HG03575 (cell line): ENCODE results near the gene CSNK1G2.

ENCODE experiments used
- ATAC-seq: cut with Tn5 transposase; IDR thresholded peaks from one replicate; pipeline ENCODE4 v1.9.1; 2021; ENCODE audit not compliant: unreplicated experiment, insufficient number of reproducible peaks, low FRiP score; ENCODE audit errors: extremely low read depth

Gene CSNK1G2

DNA sequence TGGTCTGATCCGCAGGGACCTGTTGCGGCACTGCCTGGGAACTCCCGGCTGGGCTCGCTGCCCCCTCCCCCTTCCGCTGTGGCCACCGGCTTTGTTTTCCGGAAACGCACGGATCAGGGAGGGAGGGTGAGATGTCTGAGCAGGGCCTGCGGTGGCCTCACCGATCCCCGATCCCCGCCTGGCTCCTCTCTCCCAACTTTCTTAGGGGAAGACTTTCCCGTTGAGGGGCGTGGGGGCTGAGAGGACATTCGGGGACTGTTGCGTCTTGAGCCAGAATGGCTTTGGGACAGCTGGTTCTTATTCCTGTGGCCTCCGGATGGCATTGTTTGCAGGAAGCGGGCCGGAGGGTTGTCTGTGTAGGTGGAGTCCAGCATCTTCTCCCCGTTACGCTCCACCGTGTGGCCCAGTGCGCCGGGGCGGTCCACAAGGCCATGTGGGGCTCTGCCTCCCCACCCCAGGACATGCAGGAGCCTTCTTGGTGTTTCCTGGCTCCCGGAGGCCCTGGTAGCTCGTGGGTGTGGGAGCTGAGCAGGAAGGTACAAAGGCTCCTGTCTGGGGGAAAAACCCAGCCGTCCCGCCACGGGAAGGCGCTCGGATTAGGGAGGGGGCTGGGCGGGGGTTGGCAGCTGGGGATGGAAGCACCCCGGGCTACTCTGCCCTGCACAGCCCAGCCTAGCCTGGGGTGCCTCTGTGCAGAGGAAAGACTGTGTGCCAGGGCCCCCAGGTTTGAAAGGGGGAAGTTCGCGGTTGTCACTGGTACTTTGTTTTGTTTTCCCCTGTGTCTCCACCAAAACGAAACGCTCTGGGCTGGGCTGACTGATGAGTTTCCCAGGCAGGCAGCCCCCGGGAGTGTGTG lies 1.3 kb downstream of the CSNK1G2 start:
- ATAC-seq, result no peak

DNA sequence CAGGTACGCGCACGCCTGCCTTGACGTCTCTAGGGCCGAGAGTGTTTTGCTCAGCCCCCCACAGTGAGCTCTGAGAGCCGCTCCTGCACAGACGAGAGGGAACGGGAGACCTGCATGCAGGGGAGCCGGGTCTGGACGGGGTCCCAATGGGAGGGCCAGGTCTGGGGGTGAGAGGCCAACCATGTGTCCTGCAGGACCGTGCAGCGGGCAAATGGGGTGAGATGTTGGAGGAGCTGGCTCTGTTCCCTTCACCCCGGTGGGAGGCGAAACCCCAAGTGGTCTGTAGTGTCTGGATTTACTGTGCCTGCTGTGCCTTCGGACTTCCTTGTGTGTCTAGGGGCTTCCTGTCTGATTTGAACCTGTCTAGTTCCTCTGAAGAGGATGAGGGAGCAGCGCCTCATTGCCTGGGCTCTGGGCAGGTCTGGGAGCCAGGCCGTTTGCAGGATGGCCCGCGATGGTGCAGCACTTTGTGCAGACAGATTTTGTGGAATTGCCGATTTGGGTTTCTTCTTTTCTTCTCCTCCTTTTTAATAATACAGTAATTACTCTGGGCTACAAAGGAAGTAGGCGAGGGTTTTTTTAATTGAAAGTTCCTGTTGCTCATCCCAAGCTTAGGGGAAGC lies 2.1 kb downstream of the CSNK1G2 start:
- no peak for ATAC-seq

DNA sequence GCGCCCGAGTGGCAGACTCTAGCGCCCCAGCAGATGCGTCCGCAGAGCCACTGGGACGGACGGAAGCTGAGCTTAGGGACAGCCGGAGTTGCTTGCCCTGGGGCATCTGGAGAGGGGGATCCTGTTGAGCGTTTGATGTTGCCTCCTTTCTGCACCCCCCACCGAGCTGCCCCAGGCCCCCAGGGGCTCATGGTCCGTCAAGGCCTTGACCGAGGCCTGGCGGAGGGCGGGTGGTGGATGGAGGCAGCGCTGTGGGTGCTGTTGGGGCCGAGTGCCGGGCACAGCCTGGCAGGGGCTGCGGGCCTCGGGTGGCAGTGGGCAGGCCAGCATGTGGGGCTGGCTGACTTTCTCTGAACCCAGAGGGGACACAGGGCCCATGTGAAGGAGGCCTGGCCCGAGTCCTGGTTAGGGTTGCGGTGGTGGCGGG lies 2.7 kb downstream of the CSNK1G2 start:
- no peak for ATAC-seq

DNA sequence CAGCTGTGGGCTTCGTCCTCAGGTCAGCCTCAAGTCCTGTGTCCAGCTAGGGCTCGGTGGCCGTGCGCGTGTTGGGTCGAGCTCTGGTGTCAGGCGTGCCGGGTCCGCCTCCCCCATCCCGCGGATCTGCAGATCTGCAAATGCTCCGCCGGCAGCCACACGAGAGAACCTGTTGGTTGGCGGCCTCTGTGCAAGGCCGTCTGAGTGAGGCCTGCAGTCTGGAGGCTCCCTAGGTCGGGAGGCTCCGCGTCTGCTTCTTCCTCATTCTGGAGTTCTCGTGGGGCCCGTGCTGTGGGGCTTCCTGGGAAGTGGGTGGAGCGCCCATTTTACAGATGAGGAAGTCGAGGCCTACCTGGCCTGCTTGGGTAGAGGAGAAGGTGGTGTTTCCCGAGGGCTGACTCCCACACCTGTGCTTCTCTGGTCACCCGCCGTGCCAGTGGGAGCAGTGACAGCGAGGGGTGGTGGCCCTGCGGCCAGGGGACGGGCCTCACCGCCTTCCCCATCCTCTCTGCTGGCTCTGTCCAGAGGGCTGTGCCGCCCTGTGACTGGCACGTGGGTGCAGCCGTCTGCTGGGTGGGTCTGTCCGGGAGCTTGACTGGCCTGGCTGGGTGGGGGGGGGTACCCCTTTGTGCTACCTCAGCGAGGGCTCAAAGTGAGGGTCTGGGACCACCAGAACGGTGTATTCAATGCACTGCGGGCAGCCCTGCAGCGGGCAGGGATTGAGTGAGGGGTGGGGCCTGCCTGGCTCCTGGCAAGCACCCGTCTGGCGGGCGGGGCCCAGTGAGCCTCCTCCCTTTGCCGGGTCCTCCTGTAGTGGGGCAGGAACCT lies 3.3 kb downstream of the CSNK1G2 start:
- ATAC-seq, result no peak

DNA sequence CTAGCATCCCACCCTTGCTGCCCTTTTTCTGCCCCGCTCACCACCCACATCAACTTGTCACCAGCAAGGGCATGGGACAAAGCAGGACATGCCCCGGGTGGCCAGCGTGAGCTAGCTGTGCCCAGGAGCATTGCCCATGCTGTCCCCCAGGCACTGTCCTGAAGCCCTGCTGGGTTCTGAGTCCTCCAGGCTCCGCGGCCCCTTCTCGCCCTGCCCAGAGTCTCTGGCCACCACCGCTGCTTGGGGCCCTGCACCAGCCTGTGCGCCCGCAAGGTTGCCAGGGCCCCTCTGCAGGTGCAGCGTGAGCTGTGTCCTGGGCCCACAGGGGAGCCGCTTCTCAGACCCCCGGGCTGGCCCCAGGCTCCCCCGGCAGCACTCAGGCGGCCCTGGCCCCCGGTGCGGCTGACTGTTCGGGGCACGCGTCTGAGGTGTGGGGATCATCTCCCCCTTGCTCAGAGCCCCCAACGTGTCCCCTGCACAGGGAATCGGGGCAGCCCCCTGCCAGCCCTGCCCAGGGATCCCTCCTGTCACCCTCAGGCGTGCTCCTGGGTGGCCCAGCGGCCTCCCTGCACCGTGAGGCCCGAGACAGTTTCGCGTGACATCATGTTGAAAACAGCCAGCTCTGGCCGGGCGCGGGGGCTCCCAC lies 4.1 kb downstream of the CSNK1G2 start:
- no peak for ATAC-seq

DNA sequence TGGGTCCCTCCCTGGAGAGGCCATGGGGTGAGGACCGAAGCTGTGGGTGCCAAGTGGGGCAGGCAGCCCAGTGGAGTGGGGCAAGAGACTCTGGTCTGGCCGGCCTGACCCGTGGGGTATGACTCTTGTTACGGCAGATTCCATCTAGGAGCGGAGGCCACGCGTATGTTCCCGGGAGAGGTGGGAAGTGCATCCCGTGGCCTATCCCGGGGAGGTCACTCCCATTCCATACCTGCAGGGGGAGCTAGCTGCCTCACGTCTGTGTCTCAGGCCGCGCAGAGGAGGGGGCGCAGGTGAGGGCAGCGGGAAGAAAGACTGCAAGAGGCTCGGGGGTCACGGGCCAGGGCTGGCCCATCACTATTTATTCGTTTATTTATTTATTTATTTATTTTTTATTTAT lies 4.9 kb downstream of the CSNK1G2 start:
- no peak for ATAC-seq

DNA sequence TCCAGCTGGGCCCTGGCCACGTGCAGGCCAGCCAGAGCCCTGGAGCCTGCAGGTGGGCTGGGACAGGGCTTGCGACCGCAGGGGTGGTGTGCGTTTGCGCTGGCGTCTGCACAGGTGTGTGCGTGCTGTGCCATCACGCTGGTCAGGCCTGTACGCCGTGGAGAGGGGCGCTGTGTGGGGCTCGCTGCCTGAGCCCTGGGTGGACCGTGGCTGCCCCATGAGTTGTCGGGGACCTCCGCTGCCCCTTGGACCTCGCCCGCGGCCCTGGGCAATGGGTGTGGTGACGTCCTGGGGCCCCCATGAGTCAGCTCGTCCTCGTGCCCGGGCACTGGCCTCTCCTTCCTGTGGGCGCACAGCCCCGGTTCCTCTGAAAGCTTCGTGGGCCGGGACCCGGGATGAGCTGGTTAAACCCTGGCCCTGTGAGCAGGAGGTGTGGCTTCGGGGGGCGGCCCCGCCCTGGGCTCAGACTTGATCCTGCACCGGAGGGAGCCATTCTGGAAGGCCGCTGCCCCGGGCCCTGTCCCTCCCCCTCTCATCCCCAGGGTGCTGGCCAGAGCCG lies 6.8 kb downstream of the CSNK1G2 start:
- no peak for ATAC-seq

DNA sequence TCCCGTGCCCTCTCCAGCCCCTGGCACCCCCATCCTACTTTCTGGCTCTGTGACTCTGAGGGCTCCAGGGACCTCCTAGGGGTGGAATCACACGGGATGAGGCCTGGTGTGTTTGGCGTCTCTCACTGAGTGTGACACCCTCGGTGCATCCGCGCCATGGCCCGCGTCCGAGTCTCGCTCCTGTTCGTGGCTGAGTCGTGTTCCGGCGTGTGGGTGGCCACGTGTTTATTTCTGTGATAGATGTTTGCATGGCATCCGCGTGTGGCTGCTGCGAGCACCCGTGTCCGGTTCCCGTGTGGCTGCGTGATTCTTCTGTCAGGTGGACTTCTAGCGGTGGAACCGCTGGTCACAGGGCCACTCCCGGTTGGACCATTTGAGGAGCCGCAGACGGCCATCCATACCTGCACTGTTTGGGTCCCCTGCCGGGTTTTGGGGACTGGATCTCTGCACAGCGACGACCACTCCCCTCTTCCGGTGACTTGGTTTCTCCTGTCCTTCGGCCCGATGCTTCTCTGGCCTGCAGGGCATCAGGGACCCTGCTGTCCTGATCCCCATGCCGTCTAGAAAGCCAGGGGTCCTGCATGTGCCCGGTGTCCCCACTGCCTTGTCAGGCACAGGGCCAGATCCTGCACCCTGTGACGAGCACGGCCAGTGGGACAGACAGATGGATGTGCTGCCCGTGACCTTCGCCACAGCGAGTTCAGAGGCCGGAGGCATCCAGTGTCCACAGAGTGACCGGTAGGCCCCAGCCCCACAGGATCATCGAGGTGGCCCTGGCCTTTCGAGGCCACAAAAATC lies 8.5 kb downstream of the CSNK1G2 start:
- ATAC-seq, result no peak

DNA sequence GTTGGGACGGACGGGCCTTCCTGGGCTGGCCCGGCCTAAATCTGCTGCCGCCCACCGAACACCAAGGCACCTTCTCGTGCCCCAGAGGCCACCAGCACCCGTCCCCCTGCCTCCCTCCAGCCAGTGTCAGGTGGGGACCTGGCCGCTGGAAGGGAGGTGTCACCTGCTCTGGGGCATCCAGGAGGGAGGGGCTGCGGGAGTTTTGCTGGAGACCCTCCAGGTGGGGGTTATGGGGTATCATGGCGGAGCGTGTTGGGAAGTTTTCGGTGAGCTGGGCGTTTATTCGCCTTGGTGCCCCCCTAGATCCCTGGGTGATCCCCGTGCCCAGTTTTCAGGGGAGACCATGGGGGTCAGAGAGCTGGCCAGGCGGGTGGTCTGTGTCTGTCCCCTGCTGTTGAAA lies 9.7 kb downstream of the CSNK1G2 start:
- no peak for ATAC-seq

DNA sequence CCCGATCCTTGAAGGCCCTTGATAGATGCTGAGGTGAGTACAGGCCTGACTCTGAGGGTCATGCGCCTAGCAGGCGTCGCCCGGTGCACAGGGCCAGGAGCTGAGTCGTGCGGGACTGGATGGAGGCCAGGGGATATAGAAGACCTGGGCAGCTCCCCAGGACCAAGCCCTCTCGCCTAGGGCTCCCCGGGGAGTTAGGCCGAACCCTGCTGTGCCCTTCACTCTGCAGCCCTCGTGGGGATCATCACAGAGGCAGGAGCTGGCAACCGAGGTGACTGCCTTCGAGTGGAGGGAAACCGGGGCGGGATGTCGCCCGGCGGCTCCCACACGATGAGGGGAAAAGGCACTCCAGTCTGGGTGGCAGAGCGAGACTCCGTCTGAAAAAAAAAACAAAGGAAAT lies 11.7 kb downstream of the CSNK1G2 start:
- ATAC-seq, result no peak

DNA sequence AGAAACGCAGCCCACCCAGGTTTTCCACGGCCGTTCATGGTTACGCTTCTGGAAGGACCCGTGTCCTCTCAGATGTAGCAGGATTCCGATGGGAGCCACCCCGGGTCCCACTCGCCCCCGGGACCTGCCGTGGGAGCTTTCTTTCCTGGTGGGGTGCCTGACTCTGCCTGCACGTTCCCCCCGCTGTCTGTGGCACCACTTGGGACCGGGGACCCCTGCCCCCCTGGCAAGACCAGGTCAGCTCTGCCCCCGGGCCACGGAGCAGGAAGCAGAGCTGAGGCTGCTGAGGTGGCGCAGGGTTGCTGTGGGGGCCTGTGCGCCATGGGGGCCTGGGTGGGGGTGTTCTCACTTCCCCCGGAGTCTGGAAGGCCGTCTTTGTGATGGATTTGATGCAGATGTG lies 12.1 kb downstream of the CSNK1G2 start:
- ATAC-seq, result no peak

DNA sequence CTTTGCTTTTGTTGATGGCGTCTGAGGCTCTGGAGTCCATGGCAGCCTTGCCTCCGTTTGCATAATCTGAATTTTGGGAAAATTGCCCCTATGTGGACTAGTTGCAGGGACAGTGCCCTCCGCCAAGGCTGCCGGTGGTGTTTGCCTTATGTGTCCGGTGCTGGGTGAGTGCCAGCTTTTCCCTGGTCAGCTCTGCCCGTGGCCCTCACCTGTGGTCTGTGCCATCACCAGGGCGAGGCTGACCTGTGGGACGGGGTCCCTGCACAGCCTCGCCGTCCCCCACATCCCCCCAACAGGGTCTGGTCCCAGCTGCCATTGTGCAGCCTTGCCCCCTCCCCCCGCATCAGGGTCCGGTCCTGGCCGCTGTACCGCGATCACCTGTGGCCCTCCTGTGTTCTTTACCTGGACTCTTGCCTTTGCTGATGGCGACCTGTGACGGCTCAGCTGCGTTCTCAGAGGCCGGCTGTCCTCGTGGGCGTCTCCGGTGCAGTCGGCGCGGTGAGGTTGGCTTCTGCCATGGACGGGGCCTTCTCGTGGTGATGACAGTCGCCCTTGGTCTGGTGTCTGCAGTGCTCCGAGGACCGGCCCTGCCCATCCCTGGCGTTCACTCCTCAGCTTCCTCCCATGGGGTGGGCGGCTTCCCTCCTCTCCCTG lies 12.6 kb downstream of the CSNK1G2 start:
- ATAC-seq, result no peak

DNA sequence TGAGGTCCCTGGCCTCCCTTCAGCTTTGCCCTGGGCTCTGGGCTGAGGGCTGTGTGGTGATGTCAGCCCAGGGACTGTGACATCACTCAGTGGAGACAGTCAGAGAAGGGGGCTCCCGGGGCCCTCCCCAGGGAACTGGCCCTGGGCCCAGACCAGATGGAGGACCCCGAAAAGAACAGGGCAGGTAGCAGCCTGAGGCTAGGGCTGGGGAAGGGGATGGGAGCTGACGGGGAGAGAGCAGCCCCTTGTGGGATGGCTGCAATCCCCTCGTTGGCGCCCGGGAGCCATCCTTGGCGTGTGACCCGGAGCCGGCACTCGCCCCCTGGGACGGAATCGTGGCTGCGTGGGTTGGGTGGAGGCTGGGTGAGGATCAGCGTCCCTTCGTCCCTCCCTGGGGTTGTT lies 13.6 kb downstream of the CSNK1G2 start:
- no peak for ATAC-seq

DNA sequence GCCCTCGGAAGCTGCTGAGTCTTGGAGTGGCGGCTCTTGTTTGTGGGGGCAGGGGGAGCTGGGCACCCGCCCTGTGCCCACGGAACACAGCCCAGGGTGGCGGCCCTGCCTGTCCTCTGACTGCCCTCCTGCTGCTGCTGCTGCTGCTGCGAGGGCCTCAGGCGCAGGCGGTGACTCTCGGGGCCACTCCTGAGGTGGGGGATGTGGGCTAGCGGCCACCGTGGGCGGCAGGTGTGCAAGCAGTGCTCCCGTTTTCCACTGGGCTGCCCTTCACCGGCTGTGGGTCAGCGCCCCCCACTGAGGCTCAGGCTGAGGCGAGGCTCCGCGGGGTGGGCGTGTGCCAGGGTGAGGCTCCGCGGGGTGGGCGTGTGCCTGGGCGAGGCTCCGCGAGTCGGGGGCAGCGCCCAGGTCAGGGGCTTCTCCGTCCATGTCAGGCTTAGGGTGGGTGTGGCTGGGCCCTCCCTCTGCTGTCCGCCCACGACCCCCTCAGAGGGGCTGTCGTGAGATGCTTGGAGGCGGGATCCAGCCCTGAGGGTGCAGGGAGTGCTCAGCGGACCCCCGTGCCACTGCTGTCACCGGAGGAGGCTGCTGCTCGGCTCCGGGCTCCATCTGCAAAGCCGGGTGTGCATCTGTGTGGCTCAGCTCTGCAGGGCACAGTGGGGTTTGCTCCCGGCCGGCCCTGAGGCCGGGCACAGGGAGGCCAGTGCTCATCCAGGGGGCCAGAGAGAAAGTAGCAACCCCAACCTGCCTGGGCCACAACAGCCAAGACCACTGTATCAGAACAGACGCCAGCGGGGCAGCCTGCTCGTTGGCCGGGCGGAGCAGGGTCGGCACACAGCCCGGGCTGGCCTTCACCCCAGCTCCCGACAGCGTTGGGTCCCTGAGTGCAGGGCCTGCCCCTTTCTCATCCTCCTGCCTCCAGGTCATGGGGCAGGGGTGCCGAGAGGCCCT lies 14.5 kb downstream of the CSNK1G2 start:
- no peak for ATAC-seq

DNA sequence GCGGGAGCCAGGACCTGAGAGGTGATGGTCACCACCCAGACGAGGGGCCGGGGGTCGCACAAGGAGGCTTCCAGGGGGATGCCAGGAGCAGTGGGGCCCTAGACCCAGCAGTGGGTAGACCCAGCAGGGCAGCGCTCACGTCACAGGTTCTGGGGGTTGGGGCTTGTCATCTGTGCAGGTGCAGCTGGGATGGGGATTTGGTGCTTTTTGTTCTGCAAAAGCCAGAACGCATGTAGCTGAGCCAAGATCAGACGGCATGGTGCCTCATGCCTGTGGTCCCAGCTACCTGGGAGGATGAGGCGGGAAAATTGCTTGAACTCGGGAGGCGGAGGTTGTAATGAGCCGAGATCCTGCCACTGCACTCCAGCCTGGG lies 15.1 kb downstream of the CSNK1G2 start:
- no peak for ATAC-seq

DNA sequence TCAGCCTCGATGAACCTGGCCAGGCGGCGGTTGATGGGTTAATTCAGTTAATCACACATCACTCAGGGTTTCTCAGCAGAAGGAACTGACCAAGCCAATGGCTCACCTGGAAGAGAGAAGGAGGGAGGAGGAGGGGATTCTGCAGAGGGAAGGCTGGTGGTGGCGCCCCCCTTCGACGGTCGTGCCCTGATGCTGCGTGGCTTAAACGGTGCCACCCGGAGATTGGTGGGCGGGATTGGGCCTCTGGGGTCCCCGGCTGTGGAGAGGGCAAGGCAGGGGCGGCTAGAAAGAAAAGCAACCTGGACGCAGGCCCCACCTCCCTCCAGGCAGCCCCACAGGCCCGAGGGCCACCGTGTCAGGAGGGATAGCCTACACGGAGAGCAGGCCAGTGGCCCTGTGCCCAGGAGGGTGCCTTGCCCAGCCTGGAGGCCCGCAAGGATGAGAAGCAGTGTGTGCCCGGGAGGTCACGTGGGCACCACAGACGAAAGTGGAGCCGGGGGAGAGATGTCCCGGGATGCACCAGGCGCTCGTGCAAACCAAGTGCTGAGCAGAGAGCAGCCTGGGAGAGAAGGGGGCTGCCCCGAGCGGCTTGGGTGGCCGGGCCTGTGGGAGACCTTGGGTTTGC lies 16.0 kb downstream of the CSNK1G2 start:
- no peak for ATAC-seq
